Tibial nerve (tissue), 4 donors: Measurements from ENCODE around the gene RNF220. TPM values are rescaled to one million over a fixed set of nuclear protein-coding genes. Genes with fewer than 3 reads are reported as not detected.

ENCODE experiments used
- DNase-seq, 2 donors: peaks; one replicate each; pipeline ENCODE4 v3.0.0-alpha.2; 2019; ENCODE audit warnings: low spot score in 2 of 2
- H3K27ac ChIP-seq, 4 donors: fragments of 200-600 bp; sonication (generic) in 3 of 4; one replicate each; pipeline ENCODE4 v1.5.1; 2017 to 2019; ENCODE audit warnings: mild to moderate bottlenecking in 1 of 4
- H3K27me3 ChIP-seq, 2 donors: fragments of 200-600 bp; sonication (generic) in 1 of 2; one replicate each; pipeline versions ENCODE4 v1.5.1 to v1.6.0; 2017 to 2019
- H3K36me3 ChIP-seq, 3 donors: fragments of 200-600 bp; sonication (generic); one replicate each; pipeline ENCODE4 v1.5.1; 2018 to 2019
- H3K4me1 ChIP-seq, 4 donors: fragments of 200-600 bp; sonication (generic) in 3 of 4; one replicate each; pipeline ENCODE4 v1.5.1; 2017 to 2019
- H3K4me3 ChIP-seq, 4 donors: fragments of 200-600 bp; sonication (generic) in 3 of 4; one replicate each; pipeline ENCODE4 v1.5.1; 2017 to 2019; ENCODE audit warnings: mild to moderate bottlenecking in 1 of 4, moderate library complexity in 1 of 4
- H3K9me3 ChIP-seq, 4 donors: fragments of 200-600 bp; sonication (generic) in 3 of 4; one replicate each; pipeline ENCODE4 v1.5.1; 2017 to 2019
- EP300 ChIP-seq, 2 donors: sonication (generic); formaldehyde crosslinking; IDR thresholded peaks; one replicate each; pipeline ENCODE4 v1.6.1; 2017; ENCODE audit warnings: antibody characterized with exemption in 2 of 2, mild to moderate bottlenecking in 1 of 2
- POLR2A ChIP-seq, 2 donors: fragments of 450-650 bp; IDR thresholded peaks; one replicate each; pipeline ENCODE4 v1.6.1; 2017; ENCODE audit warnings: antibody characterized with exemption in 2 of 2, mild to moderate bottlenecking in 2 of 2, moderate library complexity in 2 of 2
- WGBS, 2 donors: methylation state at CpG; one replicate each; pipeline ENCODE4 v1.1.5; 2018; 5-methylcytosine and 5-hydroxymethylcytosine counted together
- total RNA-seq, 4 donors: library from RNA; depleted of rRNA; stranded (reverse); fragments of >200 nt; gene quantifications; one replicate each; pipeline ENCODE4 v1.1.0, GENCODE V29; 2016
- TF ChIP-seq, protein P1 (sequence below), 5 experiments: fragments of 200-600 bp in 3 of 5; fragments of 450-650 bp in 2 of 5; sonication (generic) in 3 of 5; IDR thresholded peaks; one replicate each; pipeline ENCODE4 v1.5.1; 2016 to 2019; ENCODE audit warnings: antibody characterized with exemption in 5 of 5, mild to moderate bottlenecking in 3 of 5, moderate library complexity in 2 of 5

RNF220 gene
- total RNA-seq, 4 donors from 2014 or later: 110 to 151 (median 114) TPM

- H3K36me3 ChIP-seq: no peaks in the 10 kb centered on the region
- peaks cover 0 to 5% of the 10 kb centered on the region in 2 donors for H3K27me3 ChIP-seq
- H3K4me1 ChIP-seq: no peaks in the 10 kb centered on the region
- no peak overlapping the region for H3K27ac ChIP-seq
- 75 to 84% methylated on average over 15 of the region's 17 CpGs for WGBS, 2 donors
- no peaks in the 10 kb centered on the region for H3K9me3 ChIP-seq
- no peak for DNase-seq
- no peak overlapping the region for H3K4me3 ChIP-seq
- TF ChIP-seq, protein P1, sequence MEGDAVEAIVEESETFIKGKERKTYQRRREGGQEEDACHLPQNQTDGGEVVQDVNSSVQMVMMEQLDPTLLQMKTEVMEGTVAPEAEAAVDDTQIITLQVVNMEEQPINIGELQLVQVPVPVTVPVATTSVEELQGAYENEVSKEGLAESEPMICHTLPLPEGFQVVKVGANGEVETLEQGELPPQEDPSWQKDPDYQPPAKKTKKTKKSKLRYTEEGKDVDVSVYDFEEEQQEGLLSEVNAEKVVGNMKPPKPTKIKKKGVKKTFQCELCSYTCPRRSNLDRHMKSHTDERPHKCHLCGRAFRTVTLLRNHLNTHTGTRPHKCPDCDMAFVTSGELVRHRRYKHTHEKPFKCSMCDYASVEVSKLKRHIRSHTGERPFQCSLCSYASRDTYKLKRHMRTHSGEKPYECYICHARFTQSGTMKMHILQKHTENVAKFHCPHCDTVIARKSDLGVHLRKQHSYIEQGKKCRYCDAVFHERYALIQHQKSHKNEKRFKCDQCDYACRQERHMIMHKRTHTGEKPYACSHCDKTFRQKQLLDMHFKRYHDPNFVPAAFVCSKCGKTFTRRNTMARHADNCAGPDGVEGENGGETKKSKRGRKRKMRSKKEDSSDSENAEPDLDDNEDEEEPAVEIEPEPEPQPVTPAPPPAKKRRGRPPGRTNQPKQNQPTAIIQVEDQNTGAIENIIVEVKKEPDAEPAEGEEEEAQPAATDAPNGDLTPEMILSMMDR (IDR thresholded peaks at IDR 0.05): no peak
- no peak for TF ChIP-seq POLR2A (IDR thresholded peaks at IDR 0.05)
- no peak for TF ChIP-seq EP300 (IDR thresholded peaks at IDR 0.05)
Measured at GRCh38 chr1:44587796-44588460, 182.9 kb downstream of the RNF220 start.

DNA sequence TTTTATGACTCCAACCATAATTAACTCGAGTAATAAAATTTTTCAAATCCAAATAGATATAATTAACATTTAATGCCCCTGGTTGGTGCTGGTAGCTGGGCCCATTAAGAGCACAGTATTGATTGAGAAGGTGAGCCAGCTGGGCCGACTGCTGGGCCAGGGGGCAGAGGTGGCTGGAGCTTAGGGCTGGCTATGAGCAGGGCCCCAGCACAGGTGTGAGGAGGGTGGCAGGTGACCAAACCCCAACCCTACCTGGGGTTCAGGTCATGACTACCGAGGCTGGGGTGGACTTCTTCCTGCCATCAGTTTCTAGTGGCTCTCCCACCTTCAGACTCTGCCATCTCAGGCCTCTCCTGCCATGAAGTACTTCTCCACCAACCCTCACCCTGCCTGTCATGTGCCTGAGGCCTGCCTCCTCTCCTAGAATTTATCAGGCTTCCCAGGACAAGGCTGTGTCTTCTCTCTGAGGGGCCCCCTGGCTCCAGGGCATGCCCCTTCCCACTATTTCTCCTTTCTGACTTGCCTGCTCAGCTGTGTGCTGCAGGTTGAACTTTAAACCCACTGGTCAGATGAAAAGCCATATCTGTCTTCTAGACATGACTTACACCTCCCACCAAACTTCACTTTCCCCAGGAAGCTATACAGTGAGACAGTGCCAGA lies 183.6 kb downstream of the RNF220 start:
- DNase-seq: no peak
- Histone ChIP-seq H3K27ac (no peak overlapping the region), H3K27me3 (peaks cover 0 to 5% of the 10 kb centered on the region in 2 donors), H3K4me3 (no peak overlapping the region), H3K36me3 (no peaks in the 10 kb centered on the region), H3K9me3 (no peaks in the 10 kb centered on the region), H3K4me1 (no peaks in the 10 kb centered on the region)
- WGBS, 2 donors: 74 to 84% methylated on average over 3 of the region's 3 CpGs
- TF ChIP-seq, protein P1 (IDR thresholded peaks at IDR 0.05): no peak
- no peak for TF ChIP-seq EP300 (IDR thresholded peaks at IDR 0.05)
- no peak for TF ChIP-seq POLR2A (IDR thresholded peaks at IDR 0.05)

GRCh38 chr1:44590475-44590874 lies 185.4 kb downstream of the RNF220 start:
- no peak for DNase-seq
- WGBS, 2 donors: 86 to 93% methylated on average over 4 of the region's 4 CpGs
- Histone ChIP-seq H3K4me3 (no peak overlapping the region), H3K9me3 (no peaks in the 10 kb centered on the region), H3K27ac (no peak overlapping the region), H3K4me1 (peaks cover 0 to 4% (median 0%) of the 10 kb centered on the region in 4 donors), H3K36me3 (no peaks in the 10 kb centered on the region), H3K27me3 (peaks cover 0 to 12% of the 10 kb centered on the region in 2 donors)
- TF ChIP-seq, protein P1 (IDR thresholded peaks at IDR 0.05): no peak
- no peak for TF ChIP-seq EP300 (IDR thresholded peaks at IDR 0.05)
- TF ChIP-seq POLR2A (IDR thresholded peaks at IDR 0.05): no peak

GRCh38 chr1:44591381-44591780 lies 186.3 kb downstream of the RNF220 start:
- Histone ChIP-seq H3K9me3 (no peaks in the 10 kb centered on the region), H3K4me3 (no peak overlapping the region), H3K36me3 (no peaks in the 10 kb centered on the region), H3K27me3 (peaks cover 0 to 15% of the 10 kb centered on the region in 2 donors), H3K4me1 (peaks cover 0 to 4% (median 0%) of the 10 kb centered on the region in 4 donors), H3K27ac (no peak overlapping the region)
- DNase-seq: no peak
- WGBS, 2 donors: 84 to 91% methylated on average over 5 of the region's 5 CpGs
- TF ChIP-seq, protein P1 (IDR thresholded peaks at IDR 0.05): no peak
- TF ChIP-seq POLR2A (IDR thresholded peaks at IDR 0.05): no peak
- TF ChIP-seq EP300 (IDR thresholded peaks at IDR 0.05): no peak
